Osteoblast (primary cell): Measurements from ENCODE around the gene CEP85L. TPM values are rescaled to one million over a fixed set of nuclear protein-coding genes. Genes with fewer than 3 reads are reported as not detected.

Experiments used
- DNase-seq: peaks from one replicate; pipeline ENCODE4 v3.0.0; 2011; ENCODE audit warnings: low spot score, mixed read lengths; ENCODE audit not compliant: insufficient read length; ENCODE audit errors: missing footprints
- H2AFZ ChIP-seq: 2 replicates; pipeline ENCODE4 v1.6.0; 2011; ENCODE audit warnings: mild to moderate bottlenecking, low read length
- H3K27ac ChIP-seq: 2 replicates; pipeline ENCODE4 v1.5.1; 2011; ENCODE audit warnings: mild to moderate bottlenecking, low read depth, low read length, moderate library complexity
- H3K27me3 ChIP-seq: 2 replicates; pipeline ENCODE4 v1.6.0; 2012; ENCODE audit warnings: mild to moderate bottlenecking, control low read depth, inconsistent platforms, low read length, moderate library complexity; ENCODE audit not compliant: insufficient read depth
- H3K36me3 ChIP-seq: 2 replicates; pipeline ENCODE4 v1.5.1; 2011; ENCODE audit warnings: mild to moderate bottlenecking, low read length, control low read depth, moderate library complexity; ENCODE audit not compliant: insufficient read depth
- H3K4me1 ChIP-seq: 2 replicates; pipeline ENCODE4 v1.5.1; 2011; ENCODE audit warnings: mild to moderate bottlenecking, low read length, control low read depth, moderate library complexity; ENCODE audit not compliant: insufficient read depth
- H3K4me2 ChIP-seq: 2 replicates; pipeline ENCODE4 v1.6.0; 2011; ENCODE audit warnings: mild to moderate bottlenecking, low read length; ENCODE audit not compliant: insufficient read depth
- H3K4me3 ChIP-seq: fragments of 200-600 bp; sonication (generic); 3 replicates; pipeline ENCODE4 v1.5.1; 2012; ENCODE audit warnings: mild to moderate bottlenecking, low read length, inconsistent platforms; ENCODE audit not compliant: insufficient read depth
- H3K79me2 ChIP-seq: 2 replicates; pipeline ENCODE4 v1.6.0; 2012; ENCODE audit warnings: mild to moderate bottlenecking, low read length, control low read depth, inconsistent platforms; ENCODE audit not compliant: insufficient read depth
- H3K9me3 ChIP-seq: 2 replicates; pipeline ENCODE4 v1.5.1; 2011; ENCODE audit warnings: low read depth, low read length, control low read depth
- H4K20me1 ChIP-seq: 2 replicates; pipeline ENCODE4 v1.6.0; 2012; ENCODE audit warnings: mild to moderate bottlenecking, low read length, control low read depth; ENCODE audit not compliant: insufficient read depth
- total RNA-seq: library from RNA; depleted of rRNA; stranded (reverse); fragments of >200 nt; gene quantifications from 2 replicates; pipeline ENCODE4 v1.2.3, GENCODE V29; 2012
- TF ChIP-seq, protein P1 (sequence below): IDR thresholded peaks from 2 replicates; pipeline ENCODE4 v1.5.1; 2011; ENCODE audit warnings: mild to moderate bottlenecking, low read depth, low read length, moderate library complexity; ENCODE audit errors: extremely low read depth

Gene CEP85L
- total RNA-seq, 1 donor, result 15.2 TPM

DNA sequence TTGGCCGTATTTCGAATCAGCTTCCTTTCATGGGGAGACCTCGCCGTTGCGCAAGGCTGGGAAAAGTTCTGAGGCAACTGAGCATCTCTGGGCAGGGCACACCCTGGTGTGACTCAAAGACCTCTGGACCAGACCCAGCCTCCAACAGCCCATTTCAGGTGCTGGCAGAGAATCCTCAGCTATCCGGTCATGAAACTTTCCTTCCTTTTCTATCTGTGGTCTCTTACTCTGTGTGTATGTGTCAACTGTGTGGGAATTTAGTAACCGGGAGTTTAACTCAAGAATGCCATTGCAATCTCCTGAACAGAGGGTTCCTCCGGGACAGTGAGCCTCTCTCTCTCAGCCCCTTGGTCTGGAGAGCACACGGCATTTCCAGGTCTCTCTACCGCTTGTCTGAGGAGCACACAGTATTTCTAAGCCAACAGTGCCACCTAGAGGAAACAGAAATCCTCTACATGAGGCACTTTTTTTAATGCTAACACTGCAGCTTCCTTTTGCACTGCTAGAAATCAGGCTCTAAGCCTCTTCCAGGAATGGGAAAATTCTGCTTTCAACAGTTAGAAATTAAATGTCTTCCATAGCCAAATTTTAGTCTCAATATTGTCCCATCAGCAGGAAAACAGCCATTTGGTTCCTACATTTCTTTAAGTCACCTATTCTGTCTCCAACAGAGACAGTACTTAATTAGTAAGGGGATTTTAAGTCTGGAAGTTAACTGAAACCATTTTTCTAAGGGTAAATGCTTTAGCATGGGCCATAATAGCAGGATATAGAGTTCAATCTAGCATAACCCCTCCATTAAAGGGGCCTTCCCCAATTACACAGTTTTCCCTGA is 70.6 kb downstream of the CEP85L start:
- TF ChIP-seq, protein P1, sequence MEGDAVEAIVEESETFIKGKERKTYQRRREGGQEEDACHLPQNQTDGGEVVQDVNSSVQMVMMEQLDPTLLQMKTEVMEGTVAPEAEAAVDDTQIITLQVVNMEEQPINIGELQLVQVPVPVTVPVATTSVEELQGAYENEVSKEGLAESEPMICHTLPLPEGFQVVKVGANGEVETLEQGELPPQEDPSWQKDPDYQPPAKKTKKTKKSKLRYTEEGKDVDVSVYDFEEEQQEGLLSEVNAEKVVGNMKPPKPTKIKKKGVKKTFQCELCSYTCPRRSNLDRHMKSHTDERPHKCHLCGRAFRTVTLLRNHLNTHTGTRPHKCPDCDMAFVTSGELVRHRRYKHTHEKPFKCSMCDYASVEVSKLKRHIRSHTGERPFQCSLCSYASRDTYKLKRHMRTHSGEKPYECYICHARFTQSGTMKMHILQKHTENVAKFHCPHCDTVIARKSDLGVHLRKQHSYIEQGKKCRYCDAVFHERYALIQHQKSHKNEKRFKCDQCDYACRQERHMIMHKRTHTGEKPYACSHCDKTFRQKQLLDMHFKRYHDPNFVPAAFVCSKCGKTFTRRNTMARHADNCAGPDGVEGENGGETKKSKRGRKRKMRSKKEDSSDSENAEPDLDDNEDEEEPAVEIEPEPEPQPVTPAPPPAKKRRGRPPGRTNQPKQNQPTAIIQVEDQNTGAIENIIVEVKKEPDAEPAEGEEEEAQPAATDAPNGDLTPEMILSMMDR, result peak; percentile 63
- Histone ChIP-seq H3K79me2 (peaks cover 63% of the 10 kb centered on the region), H3K4me3 (no peak overlapping the region), H3K9me3 (peaks cover 5% of the 10 kb centered on the region), H4K20me1 (peaks cover 32% of the 10 kb centered on the region), H3K36me3 (no peaks in the 10 kb centered on the region), H3K4me1 (peaks cover 21% of the 10 kb centered on the region), H2AFZ (no peak overlapping the region), H3K27ac (peak overlapping the region; percentile 14), H3K27me3 (no peaks in the 10 kb centered on the region), H3K4me2 (peak overlapping the region; percentile 22)
- DNase-seq, result peak; percentile 73

DNA sequence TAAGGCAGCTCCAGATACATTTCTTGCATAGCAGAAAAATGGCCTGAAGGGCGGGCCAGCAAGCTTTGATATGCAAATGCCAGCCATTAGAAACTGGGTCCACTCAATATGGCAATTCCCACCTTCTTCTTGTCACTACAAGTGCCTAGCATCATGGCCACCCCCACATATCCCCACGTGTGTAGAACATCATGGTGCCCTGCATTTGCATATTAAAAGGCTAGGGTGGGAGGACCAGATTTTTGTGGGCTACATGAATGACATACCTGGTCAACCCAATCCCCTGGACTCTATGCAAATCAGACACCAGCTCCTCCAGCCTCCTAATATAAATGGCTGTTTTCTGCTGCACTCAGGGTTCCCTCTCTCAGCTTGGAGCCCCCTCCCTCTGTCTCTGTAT is 71.6 kb downstream of the CEP85L start:
- peaks cover 66% of the 10 kb centered on the region for H3K79me2 ChIP-seq

DNA sequence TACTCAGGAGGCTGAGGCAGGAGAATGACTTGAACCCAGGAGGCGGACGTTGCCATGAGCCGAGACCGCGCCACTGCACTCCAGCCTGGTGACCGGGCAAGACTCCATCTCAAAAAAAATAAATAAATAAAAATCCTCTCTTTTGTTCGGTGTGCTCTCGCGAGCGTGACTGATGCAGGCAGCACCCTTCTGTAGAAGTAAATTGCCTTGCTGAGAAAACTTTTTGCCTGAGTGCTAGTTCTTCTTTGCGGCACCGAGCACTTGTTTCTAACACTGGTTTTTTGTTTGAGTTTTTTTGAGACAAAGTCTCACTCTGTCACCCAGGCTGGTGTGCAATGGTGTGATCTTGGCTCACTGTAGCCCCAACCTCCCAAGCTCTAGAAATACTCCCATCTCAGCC is 72.8 kb downstream of the CEP85L start:
- Histone ChIP-seq H3K27ac (no peak overlapping the region), H3K36me3 (peaks cover 12% of the 10 kb centered on the region), H4K20me1 (peaks cover 23% of the 10 kb centered on the region), H3K4me1 (peaks cover 21% of the 10 kb centered on the region), H3K4me2 (no peak overlapping the region), H3K27me3 (no peaks in the 10 kb centered on the region), H3K9me3 (peaks cover 12% of the 10 kb centered on the region), H3K79me2 (peaks cover 68% of the 10 kb centered on the region), H3K4me3 (no peak overlapping the region), H2AFZ (no peak overlapping the region)
- no peak for DNase-seq
- TF ChIP-seq, protein P1, result no peak

More for the DNA sequence above, 71.6 kb downstream of the CEP85L start:
- no peaks in the 10 kb centered on the region for H3K27me3 ChIP-seq
- DNase-seq, result no peak
- H3K4me1 ChIP-seq, result peaks cover 21% of the 10 kb centered on the region
- H3K4me2 ChIP-seq, result no peak overlapping the region
- H4K20me1 ChIP-seq, result peaks cover 29% of the 10 kb centered on the region
- H3K9me3 ChIP-seq, result peaks cover 5% of the 10 kb centered on the region
- no peak overlapping the region for H3K27ac ChIP-seq
- H2AFZ ChIP-seq, result no peak overlapping the region
- H3K4me3 ChIP-seq, result no peak overlapping the region
- H3K36me3 ChIP-seq, result peaks cover 2% of the 10 kb centered on the region
- TF ChIP-seq, protein P1, result no peak

DNA sequence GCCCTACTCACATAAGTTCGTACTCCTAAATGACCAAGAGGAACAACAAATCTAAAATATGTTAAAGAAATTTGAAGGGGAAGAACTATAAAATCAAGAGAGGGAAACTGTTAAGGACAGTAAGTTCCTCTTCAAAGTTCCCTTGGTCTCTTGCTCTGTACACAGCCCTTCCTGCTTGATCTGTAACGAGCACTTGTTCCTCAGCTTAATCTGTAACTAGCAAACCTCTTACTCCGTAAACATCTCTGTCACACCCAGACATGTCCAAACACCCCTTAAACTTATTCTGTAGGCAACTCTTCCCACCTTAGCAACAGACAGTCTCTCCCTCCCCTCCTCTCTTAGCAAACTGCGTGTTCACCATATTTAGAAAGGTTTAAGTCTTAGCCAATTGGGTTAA is 73.4 kb downstream of the CEP85L start:
- no peak overlapping the region for H2AFZ ChIP-seq
- H3K27me3 ChIP-seq, result no peaks in the 10 kb centered on the region
- DNase-seq, result no peak
- peaks cover 19% of the 10 kb centered on the region for H4K20me1 ChIP-seq
- H3K36me3 ChIP-seq, result peaks cover 12% of the 10 kb centered on the region
- TF ChIP-seq, protein P1, result no peak
- H3K79me2 ChIP-seq, result peaks cover 66% of the 10 kb centered on the region
- H3K4me1 ChIP-seq, result peaks cover 21% of the 10 kb centered on the region
- H3K4me3 ChIP-seq, result no peak overlapping the region
- no peak overlapping the region for H3K27ac ChIP-seq
- no peak overlapping the region for H3K4me2 ChIP-seq
- peaks cover 12% of the 10 kb centered on the region for H3K9me3 ChIP-seq
